ENCODE results near the gene EPS8L1. TPM values are rescaled to one million over a fixed set of nuclear protein-coding genes. Genes with fewer than 3 reads are reported as not detected.

EPS8L1 gene
- total and polyA plus RNA-seq, 3 donors from 2014 or later, result 3.4 to 13.3 (median 3.6) TPM

DNA sequence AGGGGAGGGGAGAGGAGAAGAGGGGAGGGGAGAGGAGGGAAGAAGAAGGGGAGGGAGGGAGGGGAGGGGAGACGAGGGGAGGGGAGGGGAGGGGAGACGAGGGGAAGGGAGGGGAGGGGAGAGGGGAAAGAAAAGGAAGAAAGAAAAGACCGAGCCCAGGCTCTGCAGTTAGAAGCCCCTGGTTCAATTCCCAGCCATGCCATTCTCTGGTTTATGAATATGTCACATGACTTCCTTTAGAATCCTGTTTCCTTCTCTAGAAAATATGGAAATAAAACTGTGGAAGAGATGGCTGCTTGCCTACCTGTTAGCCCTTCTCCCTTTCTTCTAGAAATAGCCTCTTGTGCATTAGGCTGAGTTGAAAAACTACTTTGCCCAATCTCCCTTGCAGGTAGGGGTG is 59.1 kb downstream of the EPS8L1 start:
- 25 to 56% methylated on average over 1 to 2 of the region's 3 CpGs for WGBS, 2 donors
- TF ChIP-seq POLR2A (IDR thresholded peaks at IDR 0.05), result no peak
- TF ChIP-seq, protein P1, sequence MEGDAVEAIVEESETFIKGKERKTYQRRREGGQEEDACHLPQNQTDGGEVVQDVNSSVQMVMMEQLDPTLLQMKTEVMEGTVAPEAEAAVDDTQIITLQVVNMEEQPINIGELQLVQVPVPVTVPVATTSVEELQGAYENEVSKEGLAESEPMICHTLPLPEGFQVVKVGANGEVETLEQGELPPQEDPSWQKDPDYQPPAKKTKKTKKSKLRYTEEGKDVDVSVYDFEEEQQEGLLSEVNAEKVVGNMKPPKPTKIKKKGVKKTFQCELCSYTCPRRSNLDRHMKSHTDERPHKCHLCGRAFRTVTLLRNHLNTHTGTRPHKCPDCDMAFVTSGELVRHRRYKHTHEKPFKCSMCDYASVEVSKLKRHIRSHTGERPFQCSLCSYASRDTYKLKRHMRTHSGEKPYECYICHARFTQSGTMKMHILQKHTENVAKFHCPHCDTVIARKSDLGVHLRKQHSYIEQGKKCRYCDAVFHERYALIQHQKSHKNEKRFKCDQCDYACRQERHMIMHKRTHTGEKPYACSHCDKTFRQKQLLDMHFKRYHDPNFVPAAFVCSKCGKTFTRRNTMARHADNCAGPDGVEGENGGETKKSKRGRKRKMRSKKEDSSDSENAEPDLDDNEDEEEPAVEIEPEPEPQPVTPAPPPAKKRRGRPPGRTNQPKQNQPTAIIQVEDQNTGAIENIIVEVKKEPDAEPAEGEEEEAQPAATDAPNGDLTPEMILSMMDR (IDR thresholded peaks at IDR 0.05), result no peak

DNA sequence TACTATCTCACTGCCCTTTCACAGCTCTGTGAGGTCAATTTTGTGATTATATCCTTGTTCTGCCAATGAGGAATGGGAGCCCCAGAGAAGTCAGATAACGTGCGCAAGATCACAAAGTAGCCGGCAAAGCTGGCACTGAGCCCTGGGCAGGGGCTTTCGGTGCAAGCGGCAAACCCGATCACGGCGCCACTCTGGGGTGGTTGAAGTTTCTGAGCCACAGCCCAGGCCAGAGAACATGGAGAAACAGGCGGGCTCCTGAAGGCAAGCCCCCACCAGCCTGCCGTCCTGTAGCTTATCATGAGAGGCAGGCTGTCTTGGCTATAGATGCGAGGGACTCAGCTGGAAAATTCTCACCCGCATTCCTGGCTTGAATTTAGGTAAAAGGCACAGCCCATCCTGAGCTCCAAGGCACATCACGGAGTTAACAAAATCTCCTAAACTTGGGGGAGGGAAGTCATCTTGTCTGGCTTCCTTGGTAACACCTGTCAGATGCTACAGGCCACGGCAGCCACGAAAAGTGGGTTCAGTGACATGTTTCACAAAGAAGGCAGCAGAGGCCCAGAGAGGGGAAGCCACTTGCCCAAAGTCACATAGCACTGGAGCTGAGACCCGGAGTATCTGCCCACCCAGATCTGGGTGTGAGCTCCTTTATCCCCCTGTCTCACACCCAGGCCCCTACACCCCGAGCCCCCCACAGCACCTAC is 60.9 kb downstream of the EPS8L1 start:
- 82 to 86% methylated on average over 10 to 17 of the region's 17 CpGs for WGBS, 2 donors
- Histone ChIP-seq H3K27me3 (no peaks in the 10 kb centered on the region), H3K36me3 (ENCODE audit: low read depth, missing control alignments) (no peaks in the 10 kb centered on the region), H3K4me3 (no peak overlapping the region), H3K4me1 (no peaks in the 10 kb centered on the region), H3K9me3 (no peaks in the 10 kb centered on the region), H3K27ac (no peak overlapping the region)
- no peak for DNase-seq
- TF ChIP-seq, protein P1 (IDR thresholded peaks at IDR 0.05), result no peak
- TF ChIP-seq POLR2A (IDR thresholded peaks at IDR 0.05), result no peak
- intact Hi-C loops (cut with DNase I; ENCODE audit: low total_unique reads), result no loop called here

More for the DNA sequence above, 59.1 kb downstream of the EPS8L1 start:
- H3K27ac ChIP-seq, result no peak overlapping the region
- intact Hi-C loops (cut with DNase I; ENCODE audit: low total_unique reads), result no loop called here
- no peaks in the 10 kb centered on the region for H3K9me3 ChIP-seq
- no peaks in the 10 kb centered on the region for H3K4me1 ChIP-seq
- DNase-seq, result no peak
- no peak overlapping the region for H3K4me3 ChIP-seq
- no peaks in the 10 kb centered on the region for H3K36me3 ChIP-seq (ENCODE audit: low read depth, missing control alignments)
- no peaks in the 10 kb centered on the region for H3K27me3 ChIP-seq

Small RNA genes within 50 kb of the gene (microRNA-seq; reads per million reads assigned to microRNA genes)
- gene MIR7975 (ENCODE audit: borderline number of aligned reads in 2 of 2, borderline replicate concordance in 1 of 2), result 0 reads per million in 2 donors

Small RNA genes within 50 kb of the gene (small RNA-seq; reads per million reads assigned to genes)
- 0 reads per million in 2 donors for gene MIR7975

Other genes with a start within 250 kb of the EPS8L1 start
- under 1 TPM in 1 of 2 donors, not detected in 1; 0.19 TPM for gene KIR2DS4, start 243.2 kb upstream of the EPS8L1 start, total RNA-seq
- gene KIR2DS4, start 243.2 kb upstream of the EPS8L1 start, polyA plus RNA-seq (ENCODE audit: insufficient read depth, low read depth, low replicate concordance), result not detected
- gene KIR3DL2, start 225.4 kb upstream of the EPS8L1 start, total RNA-seq, result not detected
- not detected for gene KIR3DL2, start 225.4 kb upstream of the EPS8L1 start, polyA plus RNA-seq (ENCODE audit: insufficient read depth, low read depth, low replicate concordance)
- not detected for gene FCAR, start 201.6 kb upstream of the EPS8L1 start, total RNA-seq
- not detected for gene FCAR, start 201.6 kb upstream of the EPS8L1 start, polyA plus RNA-seq (ENCODE audit: insufficient read depth, low read depth, low replicate concordance)
- under 1 TPM; 0.31 to 0.43 TPM for gene NCR1, start 169.7 kb upstream of the EPS8L1 start, total RNA-seq
- 0.44 TPM for gene NCR1, start 169.7 kb upstream of the EPS8L1 start, polyA plus RNA-seq (ENCODE audit: insufficient read depth, low read depth, low replicate concordance)
- 10 to 100 TPM in 1 of 2 donors, 1 to 10 TPM in 1; 9.0 to 11.7 TPM for gene NLRP7, start 128.3 kb upstream of the EPS8L1 start, total RNA-seq
- 14.5 TPM for gene NLRP7, start 128.3 kb upstream of the EPS8L1 start, polyA plus RNA-seq (ENCODE audit: insufficient read depth, low read depth, low replicate concordance)
- 10 to 100 TPM; 41.9 to 46.4 TPM for gene NLRP2, start 109.5 kb upstream of the EPS8L1 start, total RNA-seq
- gene NLRP2, start 109.5 kb upstream of the EPS8L1 start, polyA plus RNA-seq (ENCODE audit: insufficient read depth, low read depth, low replicate concordance), result 42.6 TPM
- gene GP6, start 37.6 kb upstream of the EPS8L1 start, total RNA-seq, result 1 to 10 TPM; 1.1 to 3.2 TPM
- 5.3 TPM for gene GP6, start 37.6 kb upstream of the EPS8L1 start, polyA plus RNA-seq (ENCODE audit: insufficient read depth, low read depth, low replicate concordance)
- 10 to 100 TPM; 22.5 to 24.3 TPM for gene RDH13, start 12.7 kb upstream of the EPS8L1 start, total RNA-seq
- 13.9 TPM for gene RDH13, start 12.7 kb upstream of the EPS8L1 start, polyA plus RNA-seq (ENCODE audit: insufficient read depth, low read depth, low replicate concordance)
- gene PPP1R12C, start 41.8 kb downstream of the EPS8L1 start, total RNA-seq, result 100 to 1,000 TPM; 184 to 206 TPM
- gene PPP1R12C, start 41.8 kb downstream of the EPS8L1 start, polyA plus RNA-seq (ENCODE audit: insufficient read depth, low read depth, low replicate concordance), result 220 TPM
- gene TNNT1, start 73.3 kb downstream of the EPS8L1 start, total RNA-seq, result 10 to 100 TPM; 13.0 to 14.5 TPM
- 84.0 TPM for gene TNNT1, start 73.3 kb downstream of the EPS8L1 start, polyA plus RNA-seq (ENCODE audit: insufficient read depth, low read depth, low replicate concordance)
- 10 to 100 TPM; 14.2 to 30.3 TPM for gene TNNI3, start 81.9 kb downstream of the EPS8L1 start, total RNA-seq
- gene TNNI3, start 81.9 kb downstream of the EPS8L1 start, polyA plus RNA-seq (ENCODE audit: insufficient read depth, low read depth, low replicate concordance), result 20.8 TPM
- gene DNAAF3, start 90.7 kb downstream of the EPS8L1 start, total RNA-seq, result 100 to 1,000 TPM in 1 of 2 donors, 10 to 100 TPM in 1; 69.9 to 102 TPM
- 173 TPM for gene DNAAF3, start 90.7 kb downstream of the EPS8L1 start, polyA plus RNA-seq (ENCODE audit: insufficient read depth, low read depth, low replicate concordance)
- gene SYT5, start 104.4 kb downstream of the EPS8L1 start, total RNA-seq, result 1 to 10 TPM; 1.6 to 5.0 TPM
- 11.7 TPM for gene SYT5, start 104.4 kb downstream of the EPS8L1 start, polyA plus RNA-seq (ENCODE audit: insufficient read depth, low read depth, low replicate concordance)
- 10 to 100 TPM in 1 of 2 donors, 1 to 10 TPM in 1; 6.0 to 11.3 TPM for gene PTPRH, start 133.6 kb downstream of the EPS8L1 start, total RNA-seq
- gene PTPRH, start 133.6 kb downstream of the EPS8L1 start, polyA plus RNA-seq (ENCODE audit: insufficient read depth, low read depth, low replicate concordance), result 1.6 TPM
- 10 to 100 TPM; 13.4 to 13.9 TPM for gene TMEM86B, start 152.9 kb downstream of the EPS8L1 start, total RNA-seq
- gene TMEM86B, start 152.9 kb downstream of the EPS8L1 start, polyA plus RNA-seq (ENCODE audit: insufficient read depth, low read depth, low replicate concordance), result 12.8 TPM
- gene PPP6R1, start 183.1 kb downstream of the EPS8L1 start, total RNA-seq, result 100 to 1,000 TPM; 178 to 179 TPM
- gene PPP6R1, start 183.1 kb downstream of the EPS8L1 start, polyA plus RNA-seq (ENCODE audit: insufficient read depth, low read depth, low replicate concordance), result 217 TPM
- gene HSPBP1, start 204.2 kb downstream of the EPS8L1 start, total RNA-seq, result 10 to 100 TPM; 43.5 to 48.2 TPM
- gene HSPBP1, start 204.2 kb downstream of the EPS8L1 start, polyA plus RNA-seq (ENCODE audit: insufficient read depth, low read depth, low replicate concordance), result 42.7 TPM
- 10 to 100 TPM; 14.9 to 20.7 TPM for gene BRSK1, start 208.1 kb downstream of the EPS8L1 start, total RNA-seq
- 12.8 TPM for gene BRSK1, start 208.1 kb downstream of the EPS8L1 start, polyA plus RNA-seq (ENCODE audit: insufficient read depth, low read depth, low replicate concordance)
- 1 to 10 TPM in 1 of 2 donors, not detected in 1; 2.2 TPM for gene TMEM150B, start 249.5 kb downstream of the EPS8L1 start, total RNA-seq
- 0.98 TPM for gene TMEM150B, start 249.5 kb downstream of the EPS8L1 start, polyA plus RNA-seq (ENCODE audit: insufficient read depth, low read depth, low replicate concordance)